Activated CD8-positive, alpha-beta T cell treated with anti-CD3 and anti-CD28 coated beads, Interleukin-2, amount 10 ng/mL, durations not matched to agents 7 days and 5 days (primary cell): ENCODE measurements around the gene OTUB2. TPM values are rescaled to one million over a fixed set of nuclear protein-coding genes. Genes with fewer than 3 reads are reported as not detected.

Experiments
- ATAC-seq: fragments of 150-1000 bp; cut with Tn5 transposase; one replicate; pipeline ENCODE4 v1.10.0; 2021; ENCODE audit warnings: moderate library complexity
- CTCF ChIA-PET: fragments of 350-600 bp; sonication (Branson Sonifier 250); formaldehyde crosslinking; loops from one replicate; lab custom pipeline; 2021; ENCODE audit warnings: antibody characterized with exemption; lab: Charles Lee
- POLR2A ChIA-PET: fragments of 350-600 bp; sonication (Branson Sonifier 250); formaldehyde crosslinking; loops from one replicate; lab custom pipeline; 2021; ENCODE audit warnings: antibody characterized with exemption; lab: Charles Lee
- DNase-seq: peaks from one replicate; pipeline ENCODE4 v3.0.0-alpha.2; 2020
- H3K27ac Mint-ChIP-seq: one replicate; pipeline ENCODE4 v1.8.0; 2021; ENCODE audit warnings: mild to moderate bottlenecking, mixed read lengths
- H3K27me3 Mint-ChIP-seq: one replicate; pipeline ENCODE4 v1.8.0; 2021; ENCODE audit warnings: low read depth, mixed read lengths
- H3K36me3 Mint-ChIP-seq: one replicate; pipeline ENCODE4 v1.8.0; 2021; ENCODE audit warnings: low read depth, mixed read lengths
- H3K4me1 Mint-ChIP-seq: one replicate; pipeline ENCODE4 v1.8.0; 2021; ENCODE audit warnings: low read depth, mixed read lengths
- H3K4me3 Mint-ChIP-seq: one replicate; pipeline ENCODE4 v1.8.0; 2021; ENCODE audit warnings: mild to moderate bottlenecking, mixed read lengths
- H3K9me3 Mint-ChIP-seq: one replicate; pipeline ENCODE4 v1.8.0; 2022; ENCODE audit warnings: mixed read lengths; ENCODE audit not compliant: insufficient read depth
- total RNA-seq, 2 experiments: library from RNA; stranded (reverse); gene quantifications; one replicate each; pipeline ENCODE4 v1.2.3, GENCODE V29; 2021

Gene OTUB2
- total RNA-seq, 2 experiments from 2014 or later: 1.4 to 1.7 TPM

DNA sequence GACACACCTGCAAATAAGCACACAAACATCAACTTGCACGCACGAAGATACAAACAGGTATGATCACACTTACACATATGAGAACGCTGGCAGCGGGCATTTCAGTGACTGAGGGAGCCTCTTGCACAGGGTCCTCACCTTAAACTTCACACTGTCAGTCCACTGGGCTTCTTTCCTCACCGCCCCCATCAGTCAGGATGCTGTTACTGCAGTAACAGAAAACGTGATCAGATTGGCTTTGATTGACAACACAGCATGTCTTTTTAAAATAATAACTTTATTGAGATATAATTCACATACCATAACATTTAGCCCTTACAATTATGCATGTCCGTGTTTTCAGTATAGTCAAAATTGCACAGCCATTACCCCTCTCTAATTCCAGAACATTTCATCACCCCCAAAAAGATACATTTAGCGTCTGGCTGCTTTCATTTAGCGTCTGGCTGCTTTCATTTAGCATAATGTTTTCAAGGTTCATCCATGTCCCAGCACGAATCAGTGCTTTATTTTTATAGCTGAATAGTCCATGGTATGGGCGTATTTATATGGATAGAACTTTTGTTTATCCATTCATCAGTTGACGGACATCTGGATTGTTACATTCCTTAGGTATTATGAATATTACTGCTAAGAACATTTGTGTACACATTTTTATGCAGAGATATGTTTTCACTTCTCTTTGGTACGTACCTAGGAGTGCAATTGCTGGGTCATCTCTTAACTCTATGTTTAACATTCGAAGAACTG is 20.6 kb upstream of the OTUB2 start:
- Mint-ChIP-seq H3K27me3 (peaks cover 16% of the 10 kb centered on the region), H3K4me1 (peaks cover 48% of the 10 kb centered on the region), H3K4me3 (no peak overlapping the region), H3K36me3 (no peaks in the 10 kb centered on the region), H3K27ac (no peak overlapping the region), H3K9me3 (no peaks in the 10 kb centered on the region)
- CTCF ChIA-PET: interaction anchor here (0.5 to 4.4 kb wide), 17 partner anchors 12 to 140 kb away, joined by 3 to 117 read pairs (median 5); partner anchors contain the start of genes ASB2, IFI27L2 and OTUB2
- POLR2A ChIA-PET: interaction anchor here (1.0 kb wide), 2 partner anchors 42 to 66 kb away, joined by 3 read pairs; no protein-coding TSS in a partner anchor
- DNase-seq (peak; percentile 50), ATAC-seq (no peak)

DNA sequence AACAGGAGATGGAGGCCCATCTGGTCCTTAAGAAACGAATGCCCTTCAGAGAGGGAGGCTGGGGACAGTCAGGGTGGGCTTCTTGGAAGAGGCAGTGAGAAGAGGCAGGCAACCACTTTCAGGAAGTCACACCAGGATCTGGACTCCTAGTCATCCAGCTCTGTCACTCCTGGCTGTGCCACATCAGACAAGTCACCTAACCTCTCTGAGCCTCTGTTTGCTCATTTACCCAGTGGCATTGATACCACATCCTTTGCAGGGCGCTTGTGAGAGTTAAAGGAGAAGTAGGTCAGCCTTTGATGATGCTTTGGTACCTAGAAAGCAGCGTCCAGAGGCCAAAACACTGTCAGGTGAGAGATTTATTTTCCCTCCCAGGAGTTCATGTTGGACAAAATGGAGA is 17.9 kb upstream of the OTUB2 start:
- Mint-ChIP-seq H3K27ac (peak overlapping the region; percentile 67), H3K4me3 (peak overlapping the region; percentile 12)
- POLR2A ChIA-PET: interaction anchor here (0.9 kb wide), 1 partner anchor 49 kb away, joined by 3 read pairs; no protein-coding TSS in a partner anchor

DNA sequence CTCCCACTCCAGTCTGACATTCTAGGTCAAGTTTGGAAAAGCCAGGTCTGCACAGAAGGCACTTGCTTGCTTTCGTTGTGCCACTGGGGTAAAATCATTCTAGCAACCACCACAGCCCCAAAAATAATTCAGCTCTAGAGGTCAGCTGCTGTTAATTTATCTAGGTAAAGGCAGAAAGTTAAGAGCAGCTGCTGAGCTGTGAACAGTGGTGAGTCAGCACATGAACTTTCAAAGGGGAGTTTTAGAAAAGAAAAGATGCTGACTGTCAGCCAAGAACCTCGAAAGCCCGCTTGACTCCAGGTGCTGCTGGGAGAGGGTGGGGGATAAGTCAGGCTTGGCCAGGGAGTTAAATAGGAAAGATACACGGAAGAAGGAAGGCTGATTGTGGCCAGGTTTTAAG is 16.4 kb upstream of the OTUB2 start:
- H3K4me3 Mint-ChIP-seq: no peak overlapping the region
- POLR2A ChIA-PET: no interaction called here
- no peaks in the 10 kb centered on the region for H3K36me3 Mint-ChIP-seq
- H3K27me3 Mint-ChIP-seq: peaks cover 15% of the 10 kb centered on the region
- H3K9me3 Mint-ChIP-seq: no peaks in the 10 kb centered on the region
- CTCF ChIA-PET: interaction anchor here (1.0 to 6.1 kb wide), 6 partner anchors 9 to 127 kb away, joined by 3 to 66 read pairs (median 4); no protein-coding TSS in a partner anchor
- DNase-seq: no peak
- H3K4me1 Mint-ChIP-seq: peaks cover 62% of the 10 kb centered on the region
- H3K27ac Mint-ChIP-seq: no peak overlapping the region
- no peak for ATAC-seq

More for the DNA sequence above, 17.9 kb upstream of the OTUB2 start:
- Mint-ChIP-seq H3K36me3 (no peaks in the 10 kb centered on the region), H3K9me3 (no peaks in the 10 kb centered on the region), H3K27me3 (peaks cover 16% of the 10 kb centered on the region), H3K4me1 (peaks cover 62% of the 10 kb centered on the region)
- ATAC-seq: peak; percentile 53
- DNase-seq: peak; percentile 64
- CTCF ChIA-PET: interaction anchor here (1.5 to 6.1 kb wide), 3 partner anchors 69 to 128 kb away, joined by 3 to 66 read pairs (median 5); partner anchors contain the start of gene IFI27L2

DNA sequence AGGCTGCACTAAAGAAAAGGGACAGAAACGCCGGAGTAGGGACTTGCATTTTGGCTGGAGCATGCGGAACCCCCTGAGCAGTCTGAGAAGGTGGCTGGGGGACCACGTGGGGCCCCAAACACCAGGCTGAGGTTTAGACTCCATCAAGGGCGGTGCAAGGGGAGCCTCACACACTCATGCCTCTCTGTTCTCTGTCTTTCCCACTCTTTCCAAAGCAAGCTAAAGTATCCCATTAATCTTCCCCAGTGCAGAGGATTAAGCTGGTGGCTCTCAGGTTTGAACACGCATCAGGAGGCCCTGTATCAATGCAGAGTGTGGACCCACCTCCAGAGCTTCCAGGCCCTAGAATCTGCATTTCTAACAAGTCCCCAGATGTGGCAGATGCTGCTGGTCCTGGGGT is 15.5 kb upstream of the OTUB2 start:
- H3K27me3 Mint-ChIP-seq: peaks cover 15% of the 10 kb centered on the region
- peaks cover 57% of the 10 kb centered on the region for H3K4me1 Mint-ChIP-seq
- H3K9me3 Mint-ChIP-seq: no peaks in the 10 kb centered on the region
- no peaks in the 10 kb centered on the region for H3K36me3 Mint-ChIP-seq
- no peak overlapping the region for H3K27ac Mint-ChIP-seq
- DNase-seq (no peak), ATAC-seq (no peak)
- ChIA-PET CTCF (interaction anchor here (1.0 to 6.1 kb wide), 11 partner anchors 8 to 120 kb away, joined by 3 to 66 read pairs (median 4); partner anchors contain the start of gene OTUB2), POLR2A (interaction anchor here (0.6 to 0.9 kb wide), 3 partner anchors 11 to 48 kb away, joined by 3 read pairs; partner anchors contain the start of gene ASB2)
- H3K4me3 Mint-ChIP-seq: no peak overlapping the region

DNA sequence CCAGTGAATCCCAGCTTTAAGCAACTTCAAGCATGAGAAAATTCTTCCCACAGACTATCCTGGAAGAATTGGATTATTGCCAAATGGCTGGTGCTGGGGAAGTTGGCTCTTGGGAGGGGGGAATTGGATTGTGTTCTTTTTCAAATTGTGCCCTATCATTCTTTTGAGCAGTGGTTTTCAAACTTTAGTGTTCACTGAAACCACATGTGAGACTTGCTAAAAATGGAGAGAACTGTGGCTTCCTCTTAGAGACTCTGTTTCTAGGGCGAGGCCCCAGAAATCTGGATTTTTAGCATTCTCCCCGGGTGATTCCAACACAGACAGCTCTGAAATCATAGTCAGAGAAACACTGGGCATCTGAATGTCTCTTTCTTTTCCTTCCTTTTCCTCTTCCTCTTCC is 14.3 kb upstream of the OTUB2 start:
- Mint-ChIP-seq H3K4me1 (peaks cover 54% of the 10 kb centered on the region), H3K4me3 (peak overlapping the region; percentile 39)
- CTCF ChIA-PET: interaction anchor here (0.8 to 6.1 kb wide), 16 partner anchors 9 to 125 kb away, joined by 3 to 66 read pairs (median 5); partner anchors contain the start of gene OTUB2

DNA sequence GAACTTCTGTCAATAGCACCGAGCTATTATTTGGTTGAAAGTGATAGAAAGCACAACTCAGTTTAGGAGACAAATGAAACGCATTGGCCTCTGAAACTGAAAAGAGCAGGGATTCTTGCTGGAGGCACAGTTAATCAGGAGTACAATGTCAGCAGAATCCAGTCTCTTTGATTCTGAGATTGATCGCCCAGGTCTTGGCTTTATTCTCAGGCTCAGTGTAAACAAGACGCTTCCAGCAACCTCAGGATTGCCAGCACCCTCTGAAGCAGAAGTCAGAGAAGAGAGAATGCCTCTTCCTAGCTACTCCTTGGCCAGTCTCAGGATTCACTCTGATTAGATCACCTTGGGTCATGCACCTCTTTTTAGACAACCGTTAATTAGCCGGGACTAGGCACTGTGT is 11.8 kb upstream of the OTUB2 start:
- ChIA-PET CTCF (interaction anchor here (1.4 to 5.8 kb wide), 7 partner anchors 12 to 75 kb away, joined by 3 to 19 read pairs (median 5); partner anchors contain the start of gene OTUB2), POLR2A (interaction anchor here (0.6 kb wide), 1 partner anchor 9 kb away, joined by 4 read pairs; no protein-coding TSS in a partner anchor)
- Mint-ChIP-seq H3K4me1 (peaks cover 33% of the 10 kb centered on the region), H3K27ac (peak overlapping the region; percentile 33), H3K4me3 (no peak overlapping the region), H3K27me3 (peaks cover 39% of the 10 kb centered on the region), H3K9me3 (no peaks in the 10 kb centered on the region), H3K36me3 (no peaks in the 10 kb centered on the region)
- DNase-seq (no peak), ATAC-seq (no peak)

More for the DNA sequence above, 14.3 kb upstream of the OTUB2 start:
- ATAC-seq: peak; percentile 81
- H3K27ac Mint-ChIP-seq: peak overlapping the region; percentile 81
- POLR2A ChIA-PET: interaction anchor here (0.6 to 1.5 kb wide), 7 partner anchors 14 to 69 kb away, joined by 3 to 6 read pairs (median 3); partner anchors contain the start of genes ASB2, DDX24, IFI27L1 and OTUB2
- peak; percentile 57 for DNase-seq
- peaks cover 20% of the 10 kb centered on the region for H3K27me3 Mint-ChIP-seq
- no peaks in the 10 kb centered on the region for H3K36me3 Mint-ChIP-seq
- H3K9me3 Mint-ChIP-seq: no peaks in the 10 kb centered on the region

DNA sequence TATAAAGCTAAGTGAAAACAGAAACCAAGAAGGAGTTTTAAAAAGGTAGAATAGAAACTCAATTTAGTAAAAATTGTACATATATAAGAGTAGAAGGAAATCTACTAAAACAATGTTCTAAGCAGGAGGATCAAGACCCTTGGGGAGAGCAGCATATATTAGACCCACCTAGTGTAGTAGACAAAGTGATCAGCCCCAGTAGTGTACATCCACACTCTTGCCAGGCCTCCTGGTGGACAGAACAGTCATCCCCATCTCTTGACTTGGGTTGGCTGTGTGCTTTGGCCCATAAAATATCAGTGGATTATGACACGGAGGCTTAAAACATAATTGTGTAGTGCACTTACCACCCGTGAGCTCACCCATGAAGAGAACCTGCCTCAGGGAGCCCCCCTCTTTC is 10.9 kb upstream of the OTUB2 start:
- Mint-ChIP-seq H3K27me3 (peaks cover 40% of the 10 kb centered on the region), H3K9me3 (no peaks in the 10 kb centered on the region), H3K4me1 (peaks cover 28% of the 10 kb centered on the region), H3K36me3 (no peaks in the 10 kb centered on the region), H3K4me3 (no peak overlapping the region), H3K27ac (no peak overlapping the region)
- ChIA-PET CTCF (interaction anchor here (0.7 to 5.8 kb wide), 10 partner anchors 9 to 121 kb away, joined by 3 to 19 read pairs (median 4); partner anchors contain the start of gene OTUB2), POLR2A (interaction anchor here (0.5 kb wide), 1 partner anchor 114 kb away, joined by 3 read pairs; the partner anchor contains the start of gene IFI27L2)
- DNase-seq (no peak), ATAC-seq (no peak)

DNA sequence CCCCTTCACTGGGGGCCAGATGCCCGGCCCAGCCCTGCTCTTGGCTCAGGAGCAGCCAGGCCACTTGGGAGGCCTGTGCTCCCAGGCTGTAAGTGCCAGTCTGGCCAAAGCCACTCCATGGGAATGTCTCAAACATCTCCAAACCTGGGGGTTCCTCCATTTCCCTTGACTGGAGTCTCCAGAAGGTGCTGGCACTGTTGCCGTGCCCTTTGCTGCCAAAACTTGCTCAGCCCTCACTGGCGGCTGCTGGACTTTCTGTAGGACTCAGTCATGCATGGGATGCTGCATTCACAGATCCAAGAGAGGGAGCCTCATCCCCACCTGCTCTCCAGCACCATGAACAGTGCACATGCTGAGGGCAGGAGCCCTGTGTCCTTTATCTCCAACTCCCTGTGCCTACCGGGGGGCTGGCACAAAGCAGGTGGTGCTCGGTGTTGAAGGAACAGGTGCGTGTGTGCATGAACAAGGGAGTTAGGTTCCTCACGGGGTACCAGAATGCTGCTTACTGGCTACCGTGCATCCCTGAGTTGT is 9.6 kb upstream of the OTUB2 start:
- no peak overlapping the region for H3K27ac Mint-ChIP-seq
- DNase-seq (no peak), ATAC-seq (no peak)
- ChIA-PET CTCF (interaction anchor here (0.8 to 2.6 kb wide), 5 partner anchors 11 to 120 kb away, joined by 3 to 9 read pairs (median 5); no protein-coding TSS in a partner anchor), POLR2A (no interaction called here)
- no peak overlapping the region for H3K4me3 Mint-ChIP-seq
- no peaks in the 10 kb centered on the region for H3K36me3 Mint-ChIP-seq
- no peaks in the 10 kb centered on the region for H3K9me3 Mint-ChIP-seq
- peaks cover 28% of the 10 kb centered on the region for H3K4me1 Mint-ChIP-seq
- peaks cover 40% of the 10 kb centered on the region for H3K27me3 Mint-ChIP-seq

DNA sequence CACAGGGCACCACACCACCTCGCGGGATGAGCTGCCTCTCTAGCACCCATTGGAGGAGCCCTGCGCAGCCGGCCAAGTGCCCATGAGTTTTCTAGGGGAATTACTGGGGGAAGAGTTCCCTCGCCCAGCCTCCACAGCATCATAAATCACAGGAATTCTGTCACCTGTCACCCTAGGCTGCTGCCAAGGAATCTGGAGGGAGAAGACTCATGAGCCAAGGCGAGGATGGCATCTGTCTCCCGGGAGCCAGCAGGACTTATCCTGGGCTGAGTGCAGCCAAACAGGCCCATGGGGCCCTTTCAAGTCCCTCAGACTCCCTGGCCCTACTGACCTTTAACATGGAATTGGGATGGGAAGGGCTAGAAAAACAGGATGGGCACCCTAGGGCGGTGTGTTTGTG is 7.8 kb upstream of the OTUB2 start:
- Mint-ChIP-seq H3K4me3 (no peak overlapping the region), H3K36me3 (no peaks in the 10 kb centered on the region), H3K27ac (no peak overlapping the region), H3K9me3 (no peaks in the 10 kb centered on the region), H3K27me3 (peaks cover 40% of the 10 kb centered on the region), H3K4me1 (peaks cover 33% of the 10 kb centered on the region)
- DNase-seq: no peak
- POLR2A ChIA-PET: no interaction called here
- no peak for ATAC-seq
- CTCF ChIA-PET: interaction anchor here (0.8 to 2.6 kb wide), 3 partner anchors 13 to 78 kb away, joined by 3 to 9 read pairs (median 8); no protein-coding TSS in a partner anchor

DNA sequence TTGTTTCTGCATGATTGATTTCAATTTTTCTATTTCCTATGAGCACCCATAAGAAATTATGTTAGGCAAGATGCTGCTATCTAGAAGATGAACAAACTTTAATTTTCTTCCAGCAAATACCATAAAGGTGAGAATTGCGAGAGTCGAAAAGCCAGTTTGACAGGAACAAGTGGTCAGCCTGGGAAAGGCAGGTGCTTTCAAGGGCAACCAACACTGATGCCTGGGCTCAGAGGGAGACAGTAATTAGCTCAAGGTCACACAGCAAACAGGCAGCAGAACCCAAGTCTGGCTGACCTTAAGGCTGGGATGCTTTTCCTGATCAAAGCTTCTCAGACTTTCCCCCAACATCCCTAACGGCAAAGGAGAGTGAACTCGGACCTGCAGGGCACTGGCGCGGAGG is 6.8 kb upstream of the OTUB2 start:
- H3K9me3 Mint-ChIP-seq: no peaks in the 10 kb centered on the region
- no peak for ATAC-seq
- ChIA-PET POLR2A (interaction anchor here (1.0 kb wide), 1 partner anchor 113 kb away, joined by 3 read pairs; no protein-coding TSS in a partner anchor), CTCF (interaction anchor here (1.3 to 8.0 kb wide), 6 partner anchors 9 to 79 kb away, joined by 4 to 69 read pairs (median 7); no protein-coding TSS in a partner anchor)
- DNase-seq: no peak
- H3K36me3 Mint-ChIP-seq: no peaks in the 10 kb centered on the region
- H3K4me1 Mint-ChIP-seq: peaks cover 34% of the 10 kb centered on the region
- peaks cover 44% of the 10 kb centered on the region for H3K27me3 Mint-ChIP-seq
- H3K27ac Mint-ChIP-seq: no peak overlapping the region
- H3K4me3 Mint-ChIP-seq: no peak overlapping the region

DNA sequence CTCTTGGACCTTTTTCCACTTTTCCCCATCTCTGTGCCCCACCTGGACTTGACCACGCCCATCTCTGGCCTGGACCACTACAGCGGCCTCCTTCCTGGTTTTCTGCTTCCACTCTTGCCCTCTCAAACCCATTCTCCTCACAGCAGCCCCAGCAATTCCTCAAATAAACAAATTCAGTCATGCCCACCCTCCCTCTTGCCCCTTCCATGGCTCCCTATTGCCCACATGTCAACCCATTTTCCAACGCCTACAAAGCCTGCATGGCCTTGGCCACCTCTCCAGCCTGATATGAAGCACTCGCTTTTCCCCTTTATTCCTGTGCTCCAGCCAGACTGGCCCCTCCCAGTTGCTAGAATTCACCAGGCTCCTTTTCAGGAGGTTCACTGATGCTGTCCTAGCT is 5.9 kb upstream of the OTUB2 start:
- peak overlapping the region; percentile 50 for H3K27ac Mint-ChIP-seq
- ATAC-seq (no peak), DNase-seq (no peak)
- CTCF ChIA-PET: interaction anchor here (1.3 to 8.0 kb wide), 8 partner anchors 8 to 116 kb away, joined by 4 to 69 read pairs (median 10); no protein-coding TSS in a partner anchor
- H3K36me3 Mint-ChIP-seq: no peaks in the 10 kb centered on the region
- H3K4me3 Mint-ChIP-seq: no peak overlapping the region
- no peaks in the 10 kb centered on the region for H3K9me3 Mint-ChIP-seq
- peaks cover 38% of the 10 kb centered on the region for H3K27me3 Mint-ChIP-seq
- POLR2A ChIA-PET: no interaction called here
- H3K4me1 Mint-ChIP-seq: peaks cover 34% of the 10 kb centered on the region
